NCI-H1105 (cell line): Measurements from ENCODE around the gene SELPLG.
"Not testable (repeated sequence)": the region's sequence is repeated elsewhere in the genome, so short reads cannot be mapped to it uniquely, and the experiment has no call there.

Experiments
- DNase-seq: peaks from one replicate; lab custom pipeline; 2025; lab: John Stamatoyannopoulos, UW

Gene SELPLG

GRCh38 chr12:108589028-108589839, 44.5 kb downstream of the SELPLG start:
- DNase-seq, result no peak

- DNase-seq, result no peak
These were observed 45.9 kb downstream of the SELPLG start for GRCh38 chr12:108587826-108588225.

- no peak for DNase-seq
These were observed 47.4 kb downstream of the SELPLG start for GRCh38 chr12:108586306-108586705.

GRCh38 chr12:108585864-108586263, 47.8 kb downstream of the SELPLG start:
- no peak for DNase-seq

- DNase-seq, result no peak
These were observed 49.1 kb downstream of the SELPLG start for GRCh38 chr12:108584456-108585065.

GRCh38 chr12:108583991-108584390, 49.7 kb downstream of the SELPLG start:
- DNase-seq, result no peak

GRCh38 chr12:108582978-108583770, 50.5 kb downstream of the SELPLG start:
- no peak for DNase-seq

GRCh38 chr12:108582509-108582908, 51.2 kb downstream of the SELPLG start:
- no peak for DNase-seq

- no peak for DNase-seq
These were observed 52.1 kb downstream of the SELPLG start for GRCh38 chr12:108581311-108582227.

- no peak for DNase-seq
These were observed 53.2 kb downstream of the SELPLG start for GRCh38 chr12:108580531-108580930.

- DNase-seq, result no peak
These were observed 54.9 kb downstream of the SELPLG start for GRCh38 chr12:108578813-108579212.

GRCh38 chr12:108578264-108578663, 55.4 kb downstream of the SELPLG start:
- DNase-seq, result no peak

GRCh38 chr12:108577458-108577857, 56.2 kb downstream of the SELPLG start:
- DNase-seq, result no peak

- no peak for DNase-seq
These were observed 56.9 kb downstream of the SELPLG start for GRCh38 chr12:108576660-108577234.

- no peak for DNase-seq
These were observed 58.3 kb downstream of the SELPLG start for GRCh38 chr12:108575199-108575912.

- not testable (repeated sequence) for DNase-seq
These were observed 59.4 kb downstream of the SELPLG start for GRCh38 chr12:108574276-108574675.

- no peak for DNase-seq
These were observed 60.4 kb downstream of the SELPLG start for GRCh38 chr12:108573317-108573716.

- no peak for DNase-seq
These were observed 61.4 kb downstream of the SELPLG start for GRCh38 chr12:108572166-108572790.
